ENCODE measurements around the gene CLEC17A. TPM values are rescaled to one million over a fixed set of nuclear protein-coding genes. Genes with fewer than 3 reads are reported as not detected.
"Not testable (repeated sequence)": the region's sequence is repeated elsewhere in the genome, so short reads cannot be mapped to it uniquely, and the experiment has no call there.

The CLEC17A gene
- total RNA-seq, 1 donor from 2014 or later, result not detected

DNA sequence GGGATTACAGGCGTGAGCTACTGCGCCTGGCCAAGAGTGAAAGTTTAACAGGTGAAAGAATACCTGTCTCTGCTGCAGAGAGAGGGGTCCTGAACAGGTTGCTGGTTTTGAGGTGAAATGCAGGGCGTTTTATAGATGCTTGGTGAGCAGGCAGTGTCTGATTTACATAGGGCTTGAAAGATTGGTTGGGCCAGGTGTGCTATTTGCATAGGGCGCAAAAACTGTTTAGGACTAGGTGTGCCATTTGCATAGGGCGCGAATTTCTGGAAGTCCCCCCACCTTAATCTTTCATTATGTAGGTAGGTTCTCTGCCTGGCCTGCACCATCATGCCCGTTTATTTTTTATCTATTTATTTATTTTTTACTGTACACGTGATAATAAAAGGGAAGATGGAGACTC is 6.5 kb upstream of the CLEC17A start:
- intact Hi-C loops (cut with DNase I), result no loop called here
- no peak for DNase-seq (ENCODE audit: low spot score)

DNA sequence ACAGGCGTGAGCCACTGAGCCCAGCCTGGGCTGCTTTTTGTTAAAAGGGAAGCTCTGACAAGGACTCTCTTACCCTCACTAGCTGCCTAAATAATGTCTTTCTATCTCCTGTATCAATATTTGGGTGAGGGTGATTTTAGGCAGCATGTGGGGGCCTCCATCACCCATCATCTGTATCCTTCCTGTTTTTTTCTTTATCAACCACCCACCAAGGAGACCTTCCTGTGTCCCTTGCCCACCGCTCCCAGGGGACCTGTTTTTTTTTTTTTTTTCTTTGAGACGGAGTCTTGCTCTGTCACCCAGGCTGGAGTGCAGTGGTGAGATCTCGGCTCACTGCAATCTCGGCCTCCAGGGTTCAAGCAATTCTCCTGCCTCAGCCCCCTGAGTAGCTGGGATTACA is 5.6 kb upstream of the CLEC17A start:
- intact Hi-C loops (cut with DNase I), result no loop called here
- DNase-seq (ENCODE audit: low spot score), result no peak

DNA sequence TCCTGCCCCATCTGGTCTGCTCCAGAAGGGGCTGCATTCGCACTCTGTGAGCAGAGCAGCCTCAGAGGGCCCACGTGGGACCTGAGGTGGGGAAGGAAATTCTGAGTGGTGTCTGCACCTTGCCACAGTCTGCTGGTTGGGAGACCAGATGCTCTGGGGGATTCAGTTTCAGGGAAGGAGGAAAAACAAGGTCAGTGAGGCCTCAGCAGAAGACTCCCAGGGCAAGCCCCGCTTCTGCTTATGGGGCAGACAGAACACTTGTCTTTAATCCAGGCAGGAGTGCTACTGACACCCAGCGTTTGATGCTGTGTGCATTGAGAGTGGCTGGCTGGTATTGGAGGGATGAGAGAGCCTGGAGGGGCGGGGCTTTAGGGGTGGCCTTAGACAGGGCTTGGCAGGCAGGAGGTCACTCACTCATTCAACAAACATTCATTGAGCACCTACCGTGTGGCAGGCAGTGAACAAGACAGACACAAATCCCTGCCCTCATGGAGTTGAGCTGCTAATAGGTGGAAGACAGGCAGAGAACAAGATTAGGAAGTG is 4.9 kb upstream of the CLEC17A start:
- DNase-seq (ENCODE audit: low spot score), result no peak
- intact Hi-C loops (cut with DNase I), result no loop called here

DNA sequence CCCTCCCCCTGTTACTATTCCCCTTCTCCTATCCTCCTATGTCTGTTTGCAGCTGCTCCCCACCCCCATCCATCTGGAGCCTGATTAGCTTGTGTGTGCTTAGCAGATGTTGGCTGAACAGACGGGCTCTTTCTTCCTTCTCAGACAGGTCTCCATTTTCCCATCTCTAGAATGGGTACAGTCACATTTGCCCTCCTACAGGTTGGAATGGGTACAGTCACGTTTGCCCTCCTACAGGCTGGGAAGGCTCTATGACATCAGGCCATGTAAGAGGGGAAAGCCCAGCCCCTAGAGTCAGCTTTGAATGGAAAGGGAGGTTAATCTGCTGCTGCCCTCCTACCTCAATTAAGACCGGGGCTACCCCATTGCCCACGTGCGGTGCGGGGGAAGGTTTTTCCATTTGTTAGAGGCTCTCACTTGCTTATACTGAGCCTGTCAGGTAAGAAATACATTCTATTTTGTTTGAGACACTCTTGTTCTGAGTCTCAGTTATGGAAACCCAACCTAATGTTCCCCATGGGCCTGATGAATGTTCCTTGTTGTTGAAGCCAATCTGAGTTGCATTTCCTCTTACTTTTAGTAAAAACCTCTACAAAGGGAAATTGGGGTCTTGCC is 2.2 kb upstream of the CLEC17A start:
- no peak for DNase-seq (ENCODE audit: low spot score)
- intact Hi-C loops (cut with DNase I), result no loop called here

DNA sequence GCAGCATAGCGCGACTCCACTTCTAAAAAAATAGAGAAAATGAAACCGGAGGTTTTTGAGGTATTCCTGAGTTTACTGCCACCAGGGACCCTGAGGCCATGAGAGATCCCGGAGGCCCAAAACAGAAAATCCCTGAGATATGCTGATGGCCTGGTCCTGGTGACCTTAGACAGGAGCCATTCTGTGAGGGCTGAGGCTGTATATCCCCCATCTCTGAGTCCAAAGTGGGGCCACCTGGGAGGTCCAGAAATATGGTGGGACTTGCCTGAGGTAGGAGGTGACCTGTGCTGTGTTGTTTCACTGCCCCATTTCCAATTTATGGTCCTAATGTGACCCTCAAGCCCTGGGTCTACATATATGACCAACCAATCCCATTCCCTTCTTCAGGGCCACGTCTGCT is 1.5 kb downstream of the CLEC17A start:
- DNase-seq (ENCODE audit: low spot score); intact Hi-C loops (cut with DNase I): not testable (repeated sequence)

DNA sequence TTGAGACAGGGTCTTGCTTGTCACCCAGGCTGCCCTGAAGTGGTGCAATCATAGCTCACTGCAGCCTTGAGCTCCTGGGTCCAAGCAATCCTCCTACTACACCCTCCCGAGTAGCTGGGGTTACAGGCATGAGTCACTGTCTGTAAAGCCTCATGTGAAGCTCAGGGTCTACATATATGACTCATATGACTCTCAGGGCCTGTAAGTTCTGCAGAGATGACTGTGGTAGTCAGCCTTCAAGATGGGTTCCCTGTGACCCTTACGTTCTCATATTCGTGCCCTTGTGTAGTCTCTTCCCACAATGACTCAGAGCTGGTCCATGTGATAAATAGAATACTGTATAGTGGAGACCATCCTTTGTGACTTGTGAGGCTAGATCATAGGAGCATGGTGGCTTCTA is 2.3 kb downstream of the CLEC17A start:
- DNase-seq (ENCODE audit: low spot score); intact Hi-C loops (cut with DNase I): not testable (repeated sequence)

DNA sequence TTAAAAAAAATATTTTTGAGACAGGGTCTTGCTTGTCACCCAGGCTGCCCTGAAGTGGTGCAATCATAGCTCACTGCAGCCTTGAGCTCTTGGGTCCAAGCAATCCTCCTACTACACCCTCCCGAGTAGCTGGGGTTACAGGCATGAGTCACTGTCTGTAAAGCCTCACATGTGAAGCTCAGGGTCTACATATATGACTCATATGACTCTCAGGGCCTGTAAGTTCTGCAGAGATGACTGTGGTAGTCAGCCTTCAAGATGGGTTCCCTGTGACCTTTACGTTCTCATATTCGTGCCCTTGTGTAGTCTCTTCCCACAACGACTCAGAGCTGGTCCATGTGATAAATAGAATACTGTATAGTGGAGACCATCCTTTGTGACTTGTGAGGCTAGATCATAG is 6.5 kb downstream of the CLEC17A start:
- DNase-seq (ENCODE audit: low spot score); intact Hi-C loops (cut with DNase I): not testable (repeated sequence)

DNA sequence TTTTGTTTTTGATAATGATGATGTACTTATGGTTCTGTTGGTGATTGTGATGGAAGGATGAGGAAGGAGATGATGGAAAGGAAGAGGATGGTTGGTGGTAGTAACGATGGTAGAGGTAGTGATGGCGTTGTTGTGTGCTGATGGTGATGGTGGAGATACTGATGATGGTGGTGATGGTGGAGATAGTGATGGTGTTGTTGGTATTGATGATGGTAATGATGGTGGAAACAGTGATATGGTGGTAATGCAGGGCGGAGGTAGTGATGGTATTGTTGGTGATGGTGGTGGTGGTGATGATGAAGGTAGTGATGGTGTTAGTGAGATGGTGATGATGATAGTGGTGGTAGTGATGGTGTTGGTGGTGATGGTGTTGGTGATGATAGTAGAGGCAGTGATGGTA is 12.7 kb downstream of the CLEC17A start:
- intact Hi-C loops (cut with DNase I), result no loop called here
- DNase-seq (ENCODE audit: low spot score), result no peak

DNA sequence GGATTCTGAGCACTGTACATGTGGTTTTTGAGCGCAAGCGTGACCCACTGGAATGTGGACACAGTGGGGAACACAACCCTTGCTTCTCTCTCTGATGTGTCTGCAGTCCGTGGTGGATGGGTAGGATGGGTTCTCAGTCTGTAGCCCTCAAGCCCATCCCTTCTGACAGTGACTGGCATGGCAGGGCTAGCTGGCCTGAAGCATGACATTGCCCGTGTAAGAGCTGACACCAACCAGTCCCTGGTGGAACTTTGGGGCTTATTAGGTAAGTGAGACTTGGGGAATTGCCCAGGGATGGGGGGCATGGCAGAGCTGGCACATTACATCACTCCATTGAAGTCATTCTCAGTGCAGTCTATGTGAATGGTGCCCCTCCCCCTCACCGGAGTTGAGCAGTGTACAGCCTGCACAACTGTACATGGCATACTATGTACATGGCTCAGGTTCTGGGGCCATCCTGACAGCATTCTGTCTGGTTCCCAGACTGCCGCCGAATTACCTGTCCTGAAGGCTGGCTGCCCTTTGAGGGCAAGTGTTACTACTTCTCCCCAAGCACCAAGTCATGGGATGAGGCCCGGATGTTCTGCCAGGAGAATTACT is 16.8 kb downstream of the CLEC17A start:
- no peak for DNase-seq (ENCODE audit: low spot score)
- intact Hi-C loops (cut with DNase I), result no loop called here

DNA sequence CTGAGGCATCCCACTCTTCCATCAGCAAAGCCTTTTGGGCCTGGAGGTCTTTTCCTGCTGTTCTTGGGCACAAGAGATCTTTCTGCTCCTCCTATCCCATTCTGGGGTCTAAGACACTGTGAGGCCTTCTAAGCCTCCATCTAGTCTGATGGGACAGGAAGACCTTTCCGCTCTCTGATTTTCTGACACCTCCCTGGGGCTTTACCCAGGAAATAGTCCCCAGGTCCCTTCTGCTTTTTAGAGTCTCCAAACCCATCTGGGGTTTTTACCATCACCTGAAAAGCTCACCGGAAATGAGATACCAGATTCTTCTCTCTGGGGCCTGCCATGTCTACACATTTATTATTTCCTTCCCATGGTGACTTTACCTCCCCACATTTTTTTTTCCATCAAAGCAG is 21.1 kb downstream of the CLEC17A start:
- no peak for DNase-seq (ENCODE audit: low spot score)
- intact Hi-C loops (cut with DNase I), result no loop called here

DNA sequence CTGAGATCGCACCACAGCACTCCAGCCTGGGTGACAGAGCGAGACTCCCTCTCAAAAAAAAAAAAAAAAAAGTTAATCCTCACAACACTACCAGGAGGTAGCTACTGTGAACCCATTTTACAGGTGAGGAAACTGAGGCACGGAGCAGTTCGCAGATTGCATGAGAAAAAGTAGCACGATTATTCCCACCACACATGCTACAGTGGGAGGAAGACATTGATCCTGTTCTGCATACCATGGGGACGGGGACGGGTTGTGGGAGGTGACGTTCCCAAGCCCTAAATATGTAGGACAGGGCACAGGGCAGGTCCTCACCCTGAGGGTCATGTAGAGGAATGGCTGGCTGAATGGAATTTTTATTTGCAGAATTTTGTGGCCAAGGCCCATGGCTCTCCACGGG is 23.7 kb downstream of the CLEC17A start:
- DNase-seq (ENCODE audit: low spot score), result no peak
- intact Hi-C loops (cut with DNase I), result no loop called here

DNA sequence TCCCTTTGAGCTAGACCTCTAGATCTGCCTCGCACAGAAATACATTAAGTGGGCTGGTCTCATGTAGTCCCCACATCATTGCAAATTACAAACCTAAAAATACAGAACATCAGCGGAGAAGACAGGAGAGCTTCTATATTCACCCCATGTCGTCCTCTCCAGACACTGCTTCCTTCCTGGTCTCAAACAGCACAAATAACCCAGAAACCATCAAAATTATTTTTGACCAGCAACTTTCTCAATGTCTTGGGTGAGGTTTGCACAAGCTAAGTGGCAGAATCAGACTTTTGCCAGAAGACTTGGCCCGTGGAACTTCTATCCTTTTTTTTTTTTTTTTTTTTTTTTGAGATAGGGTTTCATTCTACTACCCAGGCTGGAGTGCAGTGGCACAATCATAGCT is 28.2 kb downstream of the CLEC17A start:
- intact Hi-C loops (cut with DNase I), result no loop called here
- DNase-seq (ENCODE audit: low spot score), result no peak

DNA sequence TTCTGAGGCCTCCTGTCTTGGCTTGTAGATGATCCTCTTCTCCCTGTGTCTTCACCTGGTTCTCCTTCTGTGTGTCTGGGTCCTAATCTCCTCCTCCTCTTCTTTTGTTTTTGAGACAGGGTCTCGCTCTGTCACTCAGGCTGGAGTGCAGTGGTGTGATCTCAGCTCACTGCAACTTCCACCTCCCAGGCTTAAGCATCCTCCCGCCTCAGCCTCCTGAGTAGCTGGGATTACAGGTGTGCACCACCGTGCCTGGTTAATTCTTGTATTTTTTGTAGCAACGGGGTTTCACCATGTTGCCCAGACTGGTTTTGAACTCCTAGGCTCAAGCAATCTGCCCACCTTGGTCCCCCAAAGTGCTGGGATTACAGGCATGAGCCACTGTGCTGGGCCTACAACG is 29.4 kb downstream of the CLEC17A start:
- DNase-seq (ENCODE audit: low spot score); intact Hi-C loops (cut with DNase I): not testable (repeated sequence)

DNA sequence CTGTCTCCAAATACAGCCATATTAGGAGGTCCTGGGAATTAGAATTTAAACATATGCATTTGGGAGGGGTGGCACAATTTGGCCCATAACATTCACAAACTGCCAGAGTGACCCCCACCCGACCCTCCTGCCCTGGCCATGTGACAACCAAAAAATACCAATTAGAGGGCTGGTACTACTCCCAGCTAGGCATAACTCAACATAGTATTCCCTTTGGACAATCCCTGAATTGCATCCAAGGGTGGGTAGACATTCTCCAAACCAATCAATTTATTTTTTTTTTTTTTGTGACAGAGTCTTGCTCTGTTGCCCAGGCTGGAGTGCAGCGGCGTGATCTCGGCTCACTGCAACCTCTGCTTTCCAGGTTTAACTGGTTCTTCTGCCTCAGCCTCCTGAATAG is 29.8 kb downstream of the CLEC17A start:
- no peak for DNase-seq (ENCODE audit: low spot score)
- intact Hi-C loops (cut with DNase I), result no loop called here

DNA sequence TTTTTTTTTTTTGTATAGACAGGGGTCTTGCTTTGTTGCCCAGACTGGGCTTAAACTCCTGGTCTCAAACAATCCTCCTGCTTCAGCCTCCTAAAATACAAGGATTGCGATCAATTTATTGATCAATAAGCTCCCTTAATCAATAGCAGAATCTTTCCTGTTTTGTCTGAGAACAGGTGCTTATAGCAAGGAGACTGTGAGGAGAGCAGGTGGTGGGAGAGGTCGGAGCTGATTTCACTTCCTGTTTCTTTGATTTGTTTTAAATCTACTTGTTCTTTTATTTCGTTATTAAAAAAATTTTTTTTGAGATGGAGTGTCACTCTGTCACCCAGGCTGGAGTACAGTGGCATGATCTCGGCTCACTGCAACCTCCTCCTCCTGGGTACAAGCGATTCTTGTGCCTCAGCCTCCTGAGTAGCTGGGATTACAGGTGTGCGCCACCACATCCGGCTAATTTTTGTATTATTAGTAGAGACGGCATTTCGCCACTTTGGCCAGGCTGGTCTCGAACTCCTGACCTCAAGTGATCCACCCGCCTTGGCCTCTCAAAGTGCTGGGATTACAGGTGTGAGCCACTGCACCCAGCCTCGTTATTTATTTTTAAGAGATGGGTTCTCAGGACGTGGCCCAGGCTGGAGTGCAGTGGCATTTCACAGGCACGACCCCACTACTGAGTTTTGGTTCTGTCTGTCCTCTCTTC is 30.7 kb downstream of the CLEC17A start:
- DNase-seq (ENCODE audit: low spot score); intact Hi-C loops (cut with DNase I): not testable (repeated sequence)

DNA sequence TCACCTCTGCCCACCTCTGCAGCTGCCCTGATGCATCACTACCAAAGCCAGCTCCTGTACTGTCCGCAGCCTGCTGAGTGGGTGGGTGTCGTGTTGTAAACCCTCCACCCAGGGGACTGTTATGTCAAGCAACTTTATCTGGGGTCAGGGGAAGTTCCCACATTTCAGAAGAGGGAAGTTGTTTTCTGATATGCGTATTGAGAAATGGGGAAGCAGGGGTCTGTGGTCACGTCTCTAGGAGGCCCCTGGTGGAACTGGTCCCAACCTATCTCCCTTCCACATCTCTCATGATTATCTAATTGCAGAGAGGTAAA is 31.2 kb downstream of the CLEC17A start:
- intact Hi-C loops (cut with DNase I), result no loop called here
- DNase-seq (ENCODE audit: low spot score), result no peak

DNA sequence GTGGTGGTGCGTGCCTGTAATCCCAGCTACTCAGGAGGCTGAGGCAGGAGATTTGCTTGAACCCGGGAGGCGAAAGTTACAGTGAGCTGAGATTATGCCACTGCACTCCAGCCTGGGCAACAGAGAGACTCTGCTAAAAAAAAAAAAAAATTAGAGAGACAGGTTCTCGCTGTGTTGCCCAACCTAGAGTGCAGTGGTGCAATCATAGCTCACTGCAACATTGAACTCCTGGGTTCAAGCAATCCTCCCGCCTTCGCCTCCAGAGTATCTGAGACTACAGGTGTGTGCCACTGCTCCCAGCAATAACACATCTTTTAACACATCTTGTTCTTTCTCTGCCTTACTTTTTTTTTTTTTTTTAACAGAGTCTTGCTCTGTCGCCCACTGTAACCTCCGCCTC is 32.7 kb downstream of the CLEC17A start:
- peak; percentile 78 for DNase-seq (ENCODE audit: low spot score)
- intact Hi-C loops (cut with DNase I), result no loop called here

DNA sequence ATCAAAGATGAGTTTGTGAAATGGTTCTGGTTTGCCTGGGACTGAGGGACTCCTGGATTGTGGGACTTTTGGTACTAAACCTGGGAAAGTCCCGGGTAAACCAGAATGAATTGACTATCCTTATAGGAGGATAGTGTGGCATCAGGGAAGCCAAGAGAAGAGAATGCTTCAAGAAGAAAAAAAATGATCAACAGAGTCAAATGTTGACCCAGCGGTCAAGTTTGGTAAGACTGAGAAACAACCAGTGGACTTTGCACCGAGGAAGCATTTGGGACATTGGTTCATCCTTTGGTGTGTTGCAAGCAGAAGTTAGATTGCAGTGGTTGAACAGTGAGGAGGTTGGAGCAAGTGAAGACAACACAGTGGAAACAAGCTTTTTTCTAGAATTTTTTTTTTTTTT is 33.5 kb downstream of the CLEC17A start:
- no peak for DNase-seq (ENCODE audit: low spot score)
- intact Hi-C loops (cut with DNase I), result no loop called here

DNA sequence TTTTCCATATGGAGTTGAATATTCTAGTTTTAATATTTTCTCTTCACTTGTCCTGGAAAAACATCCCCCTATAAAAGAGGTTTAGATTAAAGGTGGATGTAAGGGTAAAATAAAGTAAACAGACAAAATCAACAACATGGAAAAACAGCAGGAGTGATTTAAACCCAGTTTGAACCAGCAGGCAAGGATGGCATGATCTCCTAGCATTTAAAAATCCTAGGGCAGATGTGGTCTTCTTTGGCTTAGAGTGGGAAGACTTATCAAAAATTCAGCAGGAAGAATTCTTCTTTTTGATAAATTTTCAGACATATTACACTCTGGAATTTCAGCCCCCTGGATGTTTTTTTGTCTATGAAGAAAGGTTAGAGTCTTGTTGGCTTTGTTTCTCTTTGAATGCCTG is 36.5 kb downstream of the CLEC17A start:
- no peak for DNase-seq (ENCODE audit: low spot score)
- intact Hi-C loops (cut with DNase I), result no loop called here

DNA sequence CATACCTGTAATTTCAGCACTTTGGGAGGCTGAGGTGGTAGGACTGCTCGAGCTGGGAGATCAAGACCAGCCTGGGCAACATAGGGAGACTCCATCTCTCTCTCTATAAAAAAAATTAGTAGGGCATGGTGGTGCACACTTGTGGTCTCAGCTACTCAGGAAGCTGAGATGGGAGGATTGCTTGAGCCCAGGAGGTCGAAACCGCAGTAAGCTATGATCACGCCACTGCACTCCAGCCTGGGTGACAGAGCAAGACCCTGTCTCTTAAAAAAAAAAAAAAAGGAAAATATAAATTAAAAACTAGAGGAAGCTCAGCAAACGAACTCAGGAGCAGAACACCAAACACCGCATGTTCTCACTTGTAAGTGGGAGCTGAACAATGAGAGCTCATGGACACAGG is 41.6 kb downstream of the CLEC17A start:
- DNase-seq (ENCODE audit: low spot score); intact Hi-C loops (cut with DNase I): not testable (repeated sequence)

DNA sequence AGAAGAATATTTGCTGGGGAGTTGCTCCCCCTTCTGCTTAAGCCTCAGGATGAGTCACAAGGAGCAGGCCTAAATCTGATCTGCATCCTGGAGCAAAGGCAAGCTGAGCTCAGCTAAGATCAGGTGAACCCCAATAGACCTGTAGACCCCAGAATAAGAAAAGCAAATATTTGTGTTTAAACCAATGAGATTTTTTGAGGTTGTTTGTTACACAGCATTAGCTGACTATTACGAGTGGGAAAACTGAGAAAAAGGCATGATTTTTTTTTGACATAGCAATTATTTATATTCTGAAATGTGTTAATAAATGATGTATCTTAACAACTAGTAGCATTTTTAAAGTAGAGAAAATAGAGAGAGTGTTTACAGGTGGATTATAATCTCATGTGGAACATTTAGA is 46.7 kb downstream of the CLEC17A start:
- no peak for DNase-seq (ENCODE audit: low spot score)
- intact Hi-C loops (cut with DNase I), result no loop called here
